ENCODE data around the gene ALPK1.
"Not testable (repeated sequence)": the region's sequence is repeated elsewhere in the genome, so short reads cannot be mapped to it uniquely, and the experiment has no call there.

ALPK1 gene

DNA sequence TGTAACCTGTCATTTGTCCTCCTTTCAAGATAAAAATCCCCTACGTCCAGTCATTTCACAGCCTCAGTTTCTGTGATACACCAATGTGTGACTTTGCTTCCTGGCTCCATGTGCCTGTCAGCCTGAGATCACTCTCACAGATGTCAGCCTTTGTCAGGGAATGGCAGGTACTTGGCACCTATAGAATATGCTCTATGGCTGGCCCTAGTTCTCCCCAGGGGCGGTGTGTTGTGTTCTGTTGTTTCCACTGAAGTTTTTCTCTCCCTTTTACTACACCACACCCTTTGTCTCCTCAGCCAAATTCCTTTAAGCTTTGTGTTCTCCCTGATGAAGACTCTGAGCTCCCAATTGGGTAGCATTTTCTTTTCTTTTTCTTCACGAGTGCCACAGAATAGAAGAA lies 81.7 kb downstream of the ALPK1 start:
- DNase-seq (ENCODE audit: low spot score) = no peak

DNA sequence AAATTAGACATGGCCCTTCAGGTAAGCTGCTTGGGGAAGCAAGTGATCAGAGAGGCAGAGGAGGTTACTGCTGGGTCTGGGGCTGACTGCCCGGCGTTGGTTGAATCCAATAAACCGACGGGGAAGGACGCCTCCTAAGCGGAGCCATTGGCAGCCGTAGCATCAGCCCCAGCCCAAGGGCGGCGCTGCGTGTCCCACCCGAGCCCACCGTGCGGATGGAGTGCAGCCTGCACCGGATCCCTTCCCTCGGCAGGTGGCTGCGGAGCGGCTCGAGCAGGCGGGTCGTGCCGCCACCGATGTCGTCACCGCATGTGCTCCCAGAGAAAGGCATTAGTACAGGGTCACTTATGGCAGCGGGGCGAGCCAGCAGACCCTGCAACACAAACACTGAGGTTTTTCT lies 82.1 kb downstream of the ALPK1 start:
- DNase-seq (ENCODE audit: low spot score) = no peak

DNA sequence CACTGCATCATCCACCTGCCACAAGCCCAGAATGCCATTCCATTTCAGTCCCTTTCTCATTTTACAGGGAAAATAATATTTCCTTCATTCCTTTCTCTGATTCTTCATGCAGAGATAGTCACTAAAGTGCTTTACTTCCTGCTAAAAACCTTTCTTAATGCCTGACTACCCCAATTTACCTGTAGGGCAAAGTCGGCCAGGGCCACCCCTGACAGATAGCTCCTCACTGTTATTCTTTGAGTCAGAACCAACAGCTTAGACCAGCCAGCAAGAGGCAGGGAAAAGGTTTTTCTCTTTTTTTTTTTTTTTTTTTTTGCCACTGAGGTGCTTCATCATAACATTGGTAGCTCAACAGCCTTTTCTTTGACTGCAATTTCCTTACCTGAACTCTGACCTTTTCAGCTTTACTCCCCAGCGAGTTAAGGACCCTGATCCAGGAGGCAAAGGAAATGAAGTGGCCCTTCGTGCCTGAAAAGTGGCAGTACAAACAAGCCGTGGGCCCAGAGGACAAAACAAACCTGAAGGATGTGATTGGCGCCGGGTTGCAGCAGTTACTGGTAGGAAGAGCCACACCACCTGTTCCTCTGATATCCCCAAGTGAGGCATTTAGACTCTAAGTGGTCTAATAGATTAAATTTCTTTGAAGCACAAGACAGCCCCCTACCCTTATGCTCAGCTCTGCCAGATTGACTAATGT lies 85.0 kb downstream of the ALPK1 start:
- no peak for DNase-seq (ENCODE audit: low spot score)

DNA sequence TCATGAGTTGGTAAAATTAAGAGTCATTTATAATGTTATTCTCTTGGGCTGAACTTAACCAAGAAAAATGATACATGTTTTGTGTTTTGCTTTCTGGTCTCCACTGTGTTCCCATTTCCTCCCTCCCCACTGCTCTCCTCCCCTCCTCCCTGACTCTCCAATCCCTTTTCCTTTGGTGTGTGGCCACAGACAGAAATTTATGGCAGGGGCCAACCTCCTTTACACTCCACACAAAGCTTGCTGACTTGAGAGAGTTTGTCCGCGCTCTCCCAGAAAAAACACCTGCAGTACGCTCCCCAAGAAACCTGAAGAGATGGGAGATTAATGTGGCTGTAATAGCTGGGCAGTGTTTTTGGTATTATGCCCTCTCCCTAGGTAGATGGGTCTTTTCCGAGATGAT lies 88.9 kb downstream of the ALPK1 start:
- no peak for DNase-seq (ENCODE audit: low spot score)

DNA sequence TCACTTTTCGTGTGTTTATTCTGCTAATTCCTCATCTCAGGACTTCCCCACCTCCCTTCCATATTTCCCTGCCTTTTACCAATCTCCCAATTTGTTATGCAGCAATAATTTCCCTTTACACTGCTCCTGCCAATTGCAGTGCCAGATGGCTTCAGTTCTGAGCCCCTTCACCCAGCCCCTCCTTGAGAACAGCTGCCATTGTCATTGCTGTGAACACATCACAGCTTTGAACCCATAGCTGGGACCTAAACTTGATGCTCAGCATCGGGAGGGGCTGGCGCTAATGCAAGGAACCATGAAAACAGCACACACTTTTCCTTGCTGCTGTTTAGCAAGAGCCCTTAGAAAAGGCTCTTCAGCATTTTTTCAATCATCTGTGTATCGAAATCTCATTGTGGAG lies 104.9 kb downstream of the ALPK1 start:
- DNase-seq (ENCODE audit: low spot score) = no peak

DNA sequence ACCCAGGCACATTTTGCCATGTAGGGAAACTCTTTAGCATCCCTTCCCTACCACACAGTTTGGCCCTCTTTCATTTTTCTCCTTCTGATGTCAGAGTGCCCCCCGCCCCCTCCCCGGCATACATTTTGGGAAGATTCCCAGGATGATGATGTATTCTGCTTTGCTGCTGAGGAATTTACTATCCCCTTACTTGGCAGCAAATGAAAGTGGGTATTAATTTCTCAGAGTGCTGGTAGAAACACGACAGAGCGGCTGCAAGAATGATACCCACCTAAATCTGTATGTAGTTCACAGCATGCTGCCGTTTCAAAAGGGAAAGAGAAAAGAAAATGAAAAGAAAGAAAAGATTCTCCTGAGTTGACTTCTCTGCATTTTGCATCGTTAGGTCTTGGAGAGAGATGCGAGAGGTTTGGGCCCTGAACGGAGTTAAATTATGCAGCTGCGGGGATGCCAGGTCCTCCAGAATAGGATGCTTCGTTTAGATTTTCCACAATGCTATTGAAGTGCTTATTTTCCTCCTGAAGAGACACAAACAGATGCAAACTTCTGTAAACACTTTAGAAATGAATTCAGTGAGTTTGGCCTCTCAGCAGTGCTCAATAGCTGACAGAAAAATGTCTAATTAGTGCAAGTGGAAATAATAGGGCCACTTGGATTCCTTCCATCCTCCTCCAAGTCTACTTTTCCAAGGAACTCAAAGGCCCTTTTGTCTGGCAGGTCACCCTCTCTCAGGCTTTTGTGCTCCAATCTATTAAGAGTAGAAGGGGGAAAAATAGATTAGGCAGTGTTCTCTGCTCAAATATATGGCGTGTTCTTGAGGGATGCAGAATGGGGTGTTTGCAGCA lies 106.2 kb downstream of the ALPK1 start:
- no peak for DNase-seq (ENCODE audit: low spot score)

DNA sequence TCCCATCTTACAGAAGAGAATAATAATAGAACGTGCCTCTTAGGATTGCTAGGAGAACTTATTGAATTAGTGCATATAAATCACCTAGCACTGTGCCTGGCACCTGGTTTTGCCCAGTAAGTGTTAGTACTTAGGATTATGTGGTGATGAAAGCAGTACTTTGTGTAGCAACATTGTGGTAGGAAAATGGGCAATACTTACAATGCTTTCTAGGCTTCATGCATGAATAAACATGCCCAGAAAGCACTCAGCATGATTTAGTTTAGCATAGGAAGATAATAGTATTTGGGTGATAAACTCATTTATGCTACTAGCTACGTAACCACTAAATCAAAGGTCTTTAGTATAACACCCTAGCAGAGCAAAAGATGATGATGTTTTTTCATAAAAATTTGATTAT lies 113.2 kb downstream of the ALPK1 start:
- no peak for DNase-seq (ENCODE audit: low spot score)

DNA sequence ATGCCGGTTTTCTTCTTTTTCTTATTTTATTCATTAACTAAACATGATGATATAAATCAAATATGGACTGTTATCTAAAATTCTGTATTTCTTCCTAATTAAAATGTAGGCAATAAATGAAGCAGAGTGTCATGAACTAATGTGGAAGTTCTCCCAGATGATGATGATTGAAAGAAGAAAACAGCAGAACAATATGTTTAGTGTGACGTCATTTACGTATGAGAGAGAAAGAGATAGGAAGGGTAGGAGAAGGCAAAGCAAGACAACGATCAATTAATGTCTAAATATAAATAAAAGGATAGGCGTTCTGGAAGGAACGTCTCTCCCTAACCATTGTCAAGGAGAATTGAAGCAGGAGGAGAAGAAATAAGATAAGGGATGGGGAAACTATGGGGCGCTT lies 113.6 kb downstream of the ALPK1 start:
- no peak for DNase-seq (ENCODE audit: low spot score)

DNA sequence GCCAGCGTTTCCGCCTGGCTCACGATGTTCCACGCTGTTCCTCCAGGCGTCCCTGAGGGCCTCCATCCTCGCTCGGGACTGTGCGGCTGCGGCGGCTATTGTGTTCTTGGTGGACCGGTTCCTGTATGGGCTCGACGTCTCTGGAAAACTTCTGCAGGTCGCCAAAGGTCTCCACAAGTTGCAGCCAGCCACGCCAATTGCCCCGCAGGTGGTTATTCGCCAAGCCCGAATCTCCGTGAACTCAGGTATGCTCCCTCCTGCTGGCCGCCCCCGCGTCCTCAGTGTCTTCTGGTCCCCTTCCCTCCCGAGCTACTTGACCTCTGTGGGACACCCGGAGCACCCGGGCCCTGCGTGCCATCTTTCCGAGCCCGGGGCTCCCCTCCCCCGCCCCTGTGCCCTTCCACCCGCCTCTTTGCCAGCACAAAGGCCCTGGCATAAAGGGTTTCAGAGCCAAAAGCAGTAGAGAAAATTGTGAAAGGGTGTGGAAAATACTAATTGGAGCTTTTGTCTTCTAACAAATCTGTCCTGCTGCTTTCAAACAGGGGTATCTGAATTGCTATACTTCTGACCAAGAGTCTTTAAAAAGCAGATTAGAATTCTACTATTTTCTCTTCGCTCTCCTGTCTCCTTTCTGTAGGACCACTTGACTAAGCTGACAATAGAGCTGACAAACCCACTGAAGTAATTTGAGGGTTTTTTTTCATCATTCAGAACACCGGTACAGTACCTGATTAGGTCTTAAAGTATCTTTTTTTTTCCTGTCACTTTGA lies 114.8 kb downstream of the ALPK1 start:
- no peak for DNase-seq (ENCODE audit: low spot score)

DNA sequence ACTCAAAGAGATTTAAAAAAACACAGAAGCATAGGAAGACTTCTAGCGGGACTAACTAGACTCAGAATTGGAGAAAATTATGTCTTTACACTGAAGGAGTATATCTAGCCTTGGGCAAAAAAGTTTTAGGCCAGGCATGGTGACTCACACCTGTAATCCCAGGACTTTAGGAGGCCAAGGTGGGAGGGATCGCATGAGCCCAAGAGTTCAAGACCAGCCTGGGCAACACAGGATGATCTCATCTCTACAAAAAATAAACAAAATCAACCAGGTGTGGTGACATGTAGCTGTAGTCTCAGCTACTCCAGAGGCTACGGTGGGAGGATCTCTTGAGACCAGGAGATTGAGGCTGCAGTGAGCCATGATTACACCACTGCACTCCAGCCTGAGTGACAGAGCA lies 119.3 kb downstream of the ALPK1 start:
- DNase-seq (ENCODE audit: low spot score) = no peak

DNA sequence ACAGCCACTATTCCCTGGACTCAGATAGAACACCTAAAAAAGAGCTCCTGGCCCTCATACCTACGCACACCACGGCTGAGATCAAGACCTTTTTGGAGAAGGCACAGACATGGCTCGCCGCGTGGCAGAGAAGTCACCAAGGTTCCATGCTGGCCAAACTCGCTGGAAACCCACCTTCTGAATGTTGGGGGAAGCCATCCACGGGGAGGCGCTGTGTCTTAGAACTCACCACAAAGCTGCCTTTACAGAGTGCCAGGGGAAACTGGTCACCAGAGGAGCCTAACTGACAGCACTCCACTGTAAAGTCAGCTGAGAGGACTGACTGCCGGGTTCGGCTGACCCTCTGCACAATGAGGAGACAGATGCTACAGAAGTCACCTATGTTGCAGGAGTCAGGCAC lies 120.9 kb downstream of the ALPK1 start:
- no peak for DNase-seq (ENCODE audit: low spot score)

DNA sequence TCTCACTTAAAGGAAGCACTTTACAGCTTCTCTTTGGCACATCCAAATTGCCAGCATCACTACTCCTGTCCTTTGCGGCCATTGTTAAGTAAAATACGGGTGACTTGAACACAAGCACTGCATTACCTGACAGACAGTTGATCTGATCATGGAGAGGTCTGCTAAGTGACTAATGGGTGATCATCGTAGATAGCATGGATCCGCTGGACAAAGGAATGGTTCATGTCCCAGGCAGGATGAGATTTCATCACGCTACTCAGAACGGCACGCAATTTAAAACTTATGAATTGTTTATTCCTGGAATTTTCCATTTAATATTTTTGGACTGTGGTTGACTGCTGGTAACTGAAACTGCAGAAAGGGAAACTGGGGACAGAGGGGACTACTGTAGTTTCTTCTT lies 124.7 kb downstream of the ALPK1 start:
- DNase-seq (ENCODE audit: low spot score) = no peak

DNA sequence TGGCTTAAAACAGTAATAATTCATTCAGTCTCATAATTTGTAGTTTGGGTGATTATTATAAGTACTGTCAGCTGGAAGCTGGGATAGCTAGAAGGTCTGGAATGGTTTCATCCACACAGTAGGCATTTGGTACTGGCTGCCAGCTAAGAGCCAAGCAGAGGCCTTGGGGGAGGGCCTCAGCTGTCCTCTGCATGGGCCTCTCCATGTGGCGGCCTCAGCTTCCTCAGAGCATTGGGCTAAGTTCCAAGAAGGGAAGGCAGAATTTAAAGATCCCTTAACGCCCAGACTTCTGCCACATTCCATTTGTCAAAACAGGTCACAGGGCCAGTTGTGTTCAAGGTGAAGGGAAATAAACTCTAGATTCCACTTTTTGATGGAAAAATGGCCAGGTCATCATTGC lies 125.5 kb downstream of the ALPK1 start:
- DNase-seq (ENCODE audit: low spot score) = no peak

DNA sequence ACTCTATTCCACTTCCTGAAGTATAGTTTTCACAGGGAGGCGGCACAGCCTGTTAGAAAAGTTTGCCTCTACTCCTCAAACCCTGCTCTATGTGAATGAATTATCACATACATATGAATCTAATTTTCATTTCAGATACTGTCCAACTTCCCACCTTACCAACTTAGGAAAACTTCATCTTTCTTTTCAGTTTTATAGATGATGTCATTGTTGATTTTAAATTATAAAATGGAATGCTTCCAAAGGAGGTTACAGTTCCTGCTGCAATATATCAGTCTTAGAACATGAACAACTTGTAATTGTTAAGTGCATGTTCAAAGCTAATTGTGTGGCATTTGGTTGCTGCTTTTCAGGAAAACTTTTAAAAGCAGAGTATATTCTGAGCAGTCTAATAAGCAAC lies 126.4 kb downstream of the ALPK1 start:
- DNase-seq (ENCODE audit: low spot score) = no peak

DNA sequence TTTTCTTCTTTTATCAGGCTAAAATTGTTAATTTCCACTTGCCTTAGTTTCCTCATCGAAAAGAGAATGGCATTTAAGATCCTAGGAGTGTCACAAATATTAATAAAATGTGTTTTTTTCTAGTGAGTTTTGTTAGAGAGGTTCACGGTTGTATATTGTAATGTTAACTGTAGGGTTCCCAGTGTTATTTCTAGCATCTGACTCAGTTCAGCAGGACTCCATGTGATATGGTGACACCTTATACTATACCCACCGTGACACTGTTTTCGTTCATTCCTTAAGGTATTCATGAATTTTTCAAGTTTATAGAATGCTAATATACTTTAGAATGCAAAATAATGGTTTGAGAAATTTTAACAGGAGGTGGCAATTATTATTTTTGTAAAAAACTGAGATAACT lies 128.7 kb downstream of the ALPK1 start:
- no peak for DNase-seq (ENCODE audit: low spot score)

DNA sequence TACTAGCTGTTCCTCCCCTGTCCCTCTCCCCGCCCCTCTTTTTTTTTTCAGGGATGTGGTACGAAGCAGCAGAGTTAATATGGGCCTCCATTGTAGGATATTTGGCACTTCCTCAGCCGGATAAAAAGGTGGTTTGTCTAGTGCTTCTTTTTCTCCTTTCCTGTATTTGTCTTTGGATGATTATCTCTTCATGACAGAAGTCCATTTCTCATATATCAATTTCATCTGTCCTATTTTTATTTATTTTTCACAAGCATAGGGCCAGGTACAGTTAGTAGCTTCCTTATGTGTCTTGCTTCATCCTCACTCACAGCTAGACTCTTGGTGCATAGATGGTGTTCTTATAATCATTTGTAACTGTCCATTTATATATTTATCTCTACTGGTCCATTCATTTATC lies 129.2 kb downstream of the ALPK1 start:
- no peak for DNase-seq (ENCODE audit: low spot score)

DNA sequence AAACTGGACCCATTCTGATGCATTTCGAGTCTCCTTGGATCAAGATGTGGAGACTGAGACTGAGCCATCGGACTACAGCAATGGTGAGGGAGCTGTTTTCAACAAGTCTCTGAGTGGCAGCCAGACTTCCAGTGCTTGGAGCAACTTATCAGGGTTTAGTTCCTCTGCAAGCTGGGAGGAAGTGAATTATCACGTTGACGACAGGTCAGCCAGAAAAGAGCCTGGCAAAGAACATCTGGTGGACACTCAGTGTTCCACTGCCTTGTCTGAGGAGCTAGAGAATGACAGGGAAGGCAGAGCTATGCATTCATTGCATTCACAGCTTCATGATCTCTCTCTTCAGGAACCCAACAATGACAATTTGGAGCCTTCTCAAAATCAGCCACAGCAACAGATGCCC lies 134.0 kb downstream of the ALPK1 start:
- DNase-seq (ENCODE audit: low spot score) = no peak

DNA sequence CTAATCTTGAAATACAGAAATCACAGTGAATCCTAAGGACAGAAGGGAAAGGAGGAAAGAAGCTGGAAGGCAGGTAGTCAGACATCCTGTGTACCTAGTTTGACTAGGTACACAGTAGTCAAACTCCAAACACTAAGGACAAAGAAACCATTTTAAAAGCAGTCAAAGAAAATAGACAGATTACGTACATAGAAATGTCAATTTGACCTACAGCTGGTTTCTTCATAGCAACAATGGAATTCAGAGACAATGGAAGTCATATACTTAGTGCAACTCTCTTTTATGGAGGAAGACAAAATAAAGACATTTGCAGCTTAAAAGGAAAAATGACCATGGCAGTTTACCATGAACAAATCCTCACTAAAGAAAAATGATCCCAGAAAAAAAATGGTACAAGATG lies 139.8 kb downstream of the ALPK1 start:
- DNase-seq (ENCODE audit: low spot score) = no peak

DNA sequence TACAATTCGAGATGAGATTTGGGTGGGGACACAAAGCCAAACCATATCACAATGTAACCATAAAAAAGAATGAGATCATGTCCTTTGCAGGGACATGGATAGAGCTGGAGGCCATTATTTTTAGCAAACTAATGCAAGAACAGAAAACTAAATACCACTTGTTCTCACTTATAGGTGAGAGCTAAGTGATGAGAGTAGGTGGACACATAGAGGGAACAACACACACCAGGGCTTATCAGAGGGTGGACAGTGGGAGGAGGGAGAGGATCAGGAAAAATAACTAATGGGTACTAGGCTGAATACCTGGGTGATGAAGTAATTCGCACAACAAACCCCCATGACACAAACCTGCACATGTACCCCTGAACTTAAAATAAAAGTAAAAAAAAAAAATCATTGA lies 145.1 kb downstream of the ALPK1 start:
- not testable (repeated sequence) for DNase-seq (ENCODE audit: low spot score)

DNA sequence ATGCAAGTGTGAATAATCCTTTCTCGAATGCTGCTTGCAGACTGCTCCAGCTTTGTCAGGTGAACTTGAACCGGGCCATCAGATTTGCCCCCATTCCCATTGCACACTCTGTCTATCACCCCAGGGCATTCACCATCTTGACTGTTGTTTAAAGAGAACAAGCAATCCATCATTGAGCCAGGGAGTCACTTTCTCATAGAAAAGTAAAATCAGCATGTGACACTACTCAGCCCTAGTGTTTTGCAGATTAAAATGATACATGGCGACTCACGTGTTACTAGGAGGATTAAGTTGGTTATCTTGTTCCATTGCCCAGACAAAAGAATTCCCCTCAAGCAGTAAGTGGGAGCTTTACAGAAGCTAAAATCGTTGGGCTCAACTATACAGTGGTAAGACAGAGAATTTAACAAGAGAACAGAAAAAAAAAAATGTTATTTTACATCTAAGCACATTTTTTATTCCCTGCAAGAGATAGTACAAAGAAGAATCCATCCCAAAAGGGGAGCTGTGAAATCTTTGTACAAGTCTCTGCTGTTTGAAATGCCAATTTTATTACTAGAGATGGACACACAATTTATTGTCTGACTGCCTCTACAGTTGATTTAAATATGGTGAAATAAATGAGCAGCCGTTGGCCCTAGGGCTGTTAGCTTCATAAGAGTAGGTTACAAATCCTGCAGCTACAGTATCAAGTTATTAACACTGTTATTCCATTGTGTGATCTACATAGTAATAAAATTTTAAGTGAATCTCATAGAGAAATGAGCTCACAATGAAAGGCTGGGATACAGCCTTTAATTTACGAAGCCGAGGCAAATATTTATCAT lies 151.3 kb downstream of the ALPK1 start:
- no peak for DNase-seq (ENCODE audit: low spot score)

DNA sequence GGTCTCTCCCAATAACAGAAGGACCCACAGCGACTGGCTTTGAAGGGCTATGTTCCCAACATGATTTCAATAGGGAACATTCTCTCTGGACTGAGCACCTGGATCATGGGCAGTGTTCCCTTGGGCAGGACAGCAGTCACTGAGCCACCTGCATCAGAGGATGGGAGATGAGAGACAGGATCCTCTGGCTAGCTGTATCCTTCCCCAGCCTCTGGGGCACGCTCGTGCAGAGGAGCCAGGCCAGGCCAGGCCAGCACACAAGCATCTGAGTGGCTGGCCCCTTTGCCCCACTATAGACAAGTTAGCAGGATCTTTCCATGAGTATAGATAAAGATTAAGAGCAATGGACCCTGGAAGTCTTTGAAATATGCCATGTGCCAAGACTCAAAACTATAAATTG lies 152.5 kb downstream of the ALPK1 start:
- no peak for DNase-seq (ENCODE audit: low spot score)

DNA sequence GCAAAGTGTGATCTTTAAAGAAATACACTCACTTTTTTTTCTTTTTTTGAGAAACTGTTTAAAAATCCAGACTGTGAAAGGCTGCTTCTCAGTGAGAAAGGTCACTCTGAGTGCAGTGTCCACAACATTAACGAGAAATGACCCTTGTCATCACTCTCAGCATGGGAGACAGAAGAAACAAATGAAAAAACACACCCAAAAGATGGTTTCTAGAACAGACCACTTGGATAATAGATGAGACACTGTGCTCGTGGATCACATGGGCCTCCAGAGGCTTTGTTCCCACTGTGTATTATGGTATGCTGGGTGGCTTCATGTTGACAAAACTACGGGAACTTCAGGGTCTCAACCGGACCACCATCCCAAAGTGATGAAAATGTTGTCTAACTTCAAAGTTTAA lies 153.9 kb downstream of the ALPK1 start:
- DNase-seq (ENCODE audit: low spot score) = no peak
